HG03558 (cell line): ENCODE measurements around the gene SCGB3A2.

Experiments
- ATAC-seq: cut with Tn5 transposase; IDR thresholded peaks from one replicate; pipeline ENCODE4 v1.9.1; 2021; ENCODE audit warnings: moderate number of reproducible peaks; ENCODE audit not compliant: unreplicated experiment; ENCODE audit errors: extremely low read depth

SCGB3A2 gene, protein sequence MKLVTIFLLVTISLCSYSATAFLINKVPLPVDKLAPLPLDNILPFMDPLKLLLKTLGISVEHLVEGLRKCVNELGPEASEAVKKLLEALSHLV

DNA sequence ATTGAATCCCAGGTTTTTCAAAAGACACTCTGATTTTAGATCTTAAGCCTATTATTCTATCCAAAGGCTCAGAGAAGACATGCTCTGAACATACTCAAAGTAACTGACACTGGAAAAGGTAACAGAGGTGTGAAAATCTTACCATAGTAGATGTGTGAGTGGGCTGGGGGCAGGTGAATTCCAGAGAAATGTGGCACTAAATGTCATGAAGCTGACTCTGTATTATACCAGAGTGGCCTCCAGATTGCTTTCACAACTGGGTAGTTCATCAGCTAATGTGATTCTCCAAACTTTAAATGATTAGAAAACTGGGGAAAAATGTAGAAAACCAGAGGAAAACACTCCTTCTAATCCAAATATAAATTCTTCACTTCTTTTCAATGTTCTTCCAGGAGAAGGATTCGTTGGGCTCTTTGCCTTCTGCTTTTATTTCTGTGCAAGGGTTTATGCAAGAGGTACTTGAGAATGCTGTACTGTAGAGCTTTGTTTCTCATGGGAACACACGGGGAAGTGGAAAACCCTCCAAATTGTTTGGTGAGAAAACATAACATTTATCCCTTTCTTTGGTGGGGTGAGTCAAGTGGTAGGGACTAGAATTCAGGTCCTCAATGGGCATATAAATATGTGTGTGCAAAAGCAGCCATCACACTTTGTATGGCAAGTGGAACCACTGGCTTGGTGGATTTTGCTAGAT is at the start of gene SCGB3A2:
SCGB3A2 (plus strand) TSS at position 646 of the 694 bp plus-strand sequence. CDS start 93 bp downstream, outside the sequence.
- ATAC-seq, result no peak

DNA sequence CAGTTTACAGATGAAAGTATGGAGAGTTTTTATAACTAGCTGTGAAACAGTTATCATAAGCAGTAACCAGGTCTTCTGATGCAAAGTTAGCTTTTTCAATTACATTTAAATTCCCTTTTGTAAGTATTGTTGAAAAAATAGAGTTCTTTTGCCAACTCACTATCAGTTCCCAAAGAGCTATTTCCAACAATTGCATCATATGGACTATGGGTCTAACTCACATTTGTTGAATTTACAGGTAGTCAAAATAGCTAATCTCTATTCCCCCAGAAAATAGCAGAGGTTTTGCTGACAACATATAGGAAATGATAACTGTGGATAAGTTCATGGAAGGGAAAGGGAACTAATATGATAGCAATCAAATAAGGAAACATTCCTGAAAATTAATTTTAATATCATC is 48.5 kb upstream of the SCGB3A2 start:
- ATAC-seq, result no peak

DNA sequence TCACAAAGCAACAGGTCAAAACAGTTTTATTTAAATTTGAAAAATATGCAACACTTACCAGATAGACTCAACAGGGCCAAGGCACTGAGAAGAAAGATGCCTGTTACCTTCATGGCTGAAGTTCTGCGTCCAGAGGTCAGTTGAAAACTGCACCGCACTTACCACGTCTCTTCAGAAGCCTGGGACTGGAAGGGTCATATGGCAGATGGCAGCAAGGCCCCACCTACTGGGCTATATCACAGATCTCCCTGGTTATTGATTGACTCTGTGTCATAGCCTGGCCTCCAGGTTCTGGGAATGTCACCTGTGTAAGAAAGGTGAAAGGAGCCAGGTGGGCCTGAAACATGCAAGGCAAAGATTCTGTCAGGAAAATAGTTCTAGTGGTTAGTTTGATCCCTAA is 47.0 kb upstream of the SCGB3A2 start, which contains the start of gene SPINK1:
SPINK1 (minus strand) TSS at position 207 of the 400 bp plus-strand sequence; CDS start at position 113, 94 bp downstream.
- ATAC-seq, result no peak

DNA sequence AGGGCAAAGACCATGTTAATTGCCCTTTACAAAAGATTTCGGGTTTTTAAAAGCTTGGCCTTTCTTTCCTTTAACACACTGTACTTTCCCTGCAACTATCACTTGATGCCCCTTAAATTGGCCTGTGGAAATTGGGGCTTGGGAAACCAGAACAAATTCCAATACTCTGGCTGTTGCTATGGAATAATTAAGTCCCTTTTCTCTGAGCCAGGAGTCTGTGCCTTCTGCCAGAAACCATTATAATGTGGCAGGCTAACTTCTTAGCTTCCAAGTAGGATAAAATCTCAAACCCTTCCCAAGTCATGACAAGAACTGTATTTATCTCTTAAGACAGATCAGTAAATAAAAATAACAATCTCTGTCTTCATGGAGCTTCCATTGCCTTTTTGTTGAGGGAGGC is 46.0 kb upstream of the SCGB3A2 start:
- no peak for ATAC-seq

DNA sequence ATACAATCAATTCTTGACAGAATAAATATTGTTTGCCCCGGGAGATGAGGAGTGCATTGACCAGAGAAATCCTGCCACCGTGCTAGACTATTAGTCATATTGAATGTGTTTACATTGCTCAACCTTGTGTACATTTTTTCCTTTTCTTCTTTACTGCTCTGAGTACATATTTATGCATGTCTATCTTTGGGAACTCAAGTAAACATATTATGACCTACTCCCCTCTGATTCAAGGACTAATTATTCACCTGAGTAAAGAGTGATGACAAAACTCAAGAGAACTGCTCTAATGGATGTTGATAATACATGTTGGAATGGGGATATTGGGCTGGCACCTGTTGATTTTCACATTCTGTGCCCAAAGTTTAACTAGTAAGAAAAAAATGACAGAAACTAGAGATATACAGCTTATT is 43.1 kb upstream of the SCGB3A2 start:
- no peak for ATAC-seq

DNA sequence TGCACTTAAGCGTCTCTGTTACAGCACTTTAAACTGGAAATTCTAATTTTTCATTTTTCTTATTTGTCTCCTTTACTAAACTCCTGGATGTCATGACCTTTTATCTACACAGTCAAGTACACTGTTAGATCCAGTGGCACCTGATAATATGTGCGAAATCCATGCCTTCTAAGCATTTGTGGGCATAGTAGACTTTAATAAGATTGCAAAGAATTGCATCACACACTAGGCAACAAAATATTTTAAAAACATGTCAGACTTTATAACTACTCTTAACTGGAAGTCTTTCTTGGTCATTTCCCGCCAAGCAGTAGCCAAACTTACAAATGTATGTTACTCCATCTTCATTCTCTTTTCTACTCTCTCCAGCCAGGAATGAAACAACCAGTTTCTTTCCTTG is 42.1 kb upstream of the SCGB3A2 start:
- ATAC-seq, result no peak

DNA sequence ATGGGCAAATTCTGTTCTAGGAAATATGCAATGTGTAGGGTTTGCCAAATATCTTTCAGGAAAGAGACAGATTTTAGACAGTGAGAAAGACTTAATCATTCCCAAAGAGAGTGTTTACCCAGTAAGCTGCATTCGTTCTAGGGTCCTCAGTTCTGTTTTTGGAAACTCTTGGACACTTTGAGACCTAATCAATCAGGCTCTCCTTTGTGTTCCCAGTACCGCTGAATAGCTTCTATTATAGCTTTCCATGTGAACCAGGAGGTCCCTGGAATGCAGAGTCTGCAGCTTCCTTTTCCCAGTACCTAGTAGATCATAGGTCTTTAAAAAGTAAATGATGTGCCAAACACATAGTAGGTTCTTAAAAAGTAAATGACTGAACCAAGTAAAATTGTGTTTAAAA is 35.6 kb upstream of the SCGB3A2 start:
- ATAC-seq, result no peak

DNA sequence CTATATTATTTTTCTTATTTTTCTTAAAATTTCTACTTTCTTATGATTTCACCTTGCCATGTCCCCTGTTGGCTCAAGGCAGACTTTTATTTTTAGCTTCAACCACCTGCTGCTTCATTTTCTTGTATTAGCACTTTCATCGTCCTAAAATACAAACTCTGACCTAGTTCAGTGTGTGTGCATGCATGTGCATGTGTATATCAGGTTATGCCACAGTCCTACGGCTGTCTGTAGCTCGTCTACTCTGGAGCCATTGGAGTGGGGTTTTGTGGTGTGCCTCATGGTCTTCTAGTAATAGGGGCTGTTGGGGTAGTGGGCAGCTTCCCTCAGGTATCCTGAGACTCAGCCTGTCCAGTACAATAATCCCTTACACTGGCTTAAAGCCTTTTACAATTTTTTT is 33.7 kb upstream of the SCGB3A2 start:
- no peak for ATAC-seq

DNA sequence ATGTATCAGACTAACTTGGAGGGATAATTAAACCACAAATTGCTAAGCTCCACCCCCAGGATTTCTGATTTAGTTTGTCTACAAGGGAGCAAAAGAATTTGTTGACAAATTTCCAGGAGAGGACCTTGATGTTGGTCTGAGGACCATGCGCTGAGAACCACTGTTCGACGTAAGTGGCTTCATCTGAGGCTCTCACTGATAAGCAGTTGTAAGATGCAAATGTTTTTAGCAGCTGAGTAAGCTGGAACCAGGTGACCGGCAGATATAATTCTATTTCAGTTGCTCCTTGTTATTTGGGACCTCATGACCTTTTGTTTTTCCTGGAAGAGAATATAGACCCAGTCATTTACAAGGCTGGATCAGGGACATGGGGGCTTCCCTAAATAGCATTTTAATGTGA is 32.9 kb upstream of the SCGB3A2 start:
- no peak for ATAC-seq

DNA sequence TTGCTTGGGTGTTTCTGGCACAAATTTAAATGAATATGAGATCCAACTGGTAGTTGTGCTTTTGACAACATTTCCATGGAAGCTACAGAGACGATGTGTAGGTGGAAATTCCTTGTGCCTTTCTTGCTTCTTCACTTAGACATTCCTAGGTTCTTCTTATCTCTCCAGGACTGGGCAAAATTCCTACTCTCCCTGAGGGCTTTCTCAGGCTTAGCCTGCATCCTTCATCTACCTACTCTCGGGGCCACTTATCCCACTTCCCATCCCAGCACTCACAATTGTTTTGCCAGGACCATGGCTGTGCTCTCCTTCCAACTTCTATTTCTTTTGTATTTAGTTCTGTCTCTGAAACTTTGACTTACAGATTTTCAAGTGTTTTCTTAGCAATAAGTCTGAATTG is 29.3 kb upstream of the SCGB3A2 start:
- ATAC-seq, result no peak

DNA sequence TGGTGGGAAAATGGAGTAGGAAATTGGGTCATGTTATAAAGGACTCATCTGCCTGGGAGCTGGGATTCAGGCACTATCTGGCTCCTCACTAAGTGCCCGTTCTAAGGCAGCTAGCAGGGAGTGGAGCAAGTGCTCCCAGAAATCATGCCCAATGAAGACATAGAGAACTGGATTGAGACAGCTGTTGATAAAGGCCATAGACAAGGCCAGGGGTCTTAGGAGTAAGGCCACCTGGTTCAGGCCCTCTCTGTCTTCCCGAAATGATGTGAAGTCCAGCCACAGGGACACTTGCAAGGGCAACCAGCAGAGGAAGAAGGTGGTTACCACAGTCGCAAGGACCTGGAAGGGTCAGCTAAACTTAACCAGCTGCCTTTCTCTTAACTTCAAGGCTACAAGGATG is 26.9 kb upstream of the SCGB3A2 start:
- no peak for ATAC-seq

DNA sequence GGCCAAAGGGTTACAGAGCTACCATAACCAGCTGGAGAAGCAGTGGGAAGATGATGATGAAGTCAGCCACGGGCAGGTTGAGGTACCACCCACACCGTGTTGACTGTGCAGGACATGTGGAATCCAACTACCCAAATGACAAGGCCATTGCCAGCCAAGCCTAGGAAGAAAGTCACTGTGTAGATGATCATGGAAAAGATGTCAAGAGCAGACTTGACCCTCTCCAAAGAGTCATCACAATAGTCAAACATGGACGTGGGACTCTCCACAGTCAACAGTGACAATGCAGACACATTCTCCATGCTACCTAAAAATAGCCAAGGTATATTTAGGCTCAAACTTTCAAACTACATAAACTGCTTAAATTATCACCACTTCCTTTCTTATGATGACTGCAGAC is 26.1 kb upstream of the SCGB3A2 start:
- ATAC-seq, result no peak

DNA sequence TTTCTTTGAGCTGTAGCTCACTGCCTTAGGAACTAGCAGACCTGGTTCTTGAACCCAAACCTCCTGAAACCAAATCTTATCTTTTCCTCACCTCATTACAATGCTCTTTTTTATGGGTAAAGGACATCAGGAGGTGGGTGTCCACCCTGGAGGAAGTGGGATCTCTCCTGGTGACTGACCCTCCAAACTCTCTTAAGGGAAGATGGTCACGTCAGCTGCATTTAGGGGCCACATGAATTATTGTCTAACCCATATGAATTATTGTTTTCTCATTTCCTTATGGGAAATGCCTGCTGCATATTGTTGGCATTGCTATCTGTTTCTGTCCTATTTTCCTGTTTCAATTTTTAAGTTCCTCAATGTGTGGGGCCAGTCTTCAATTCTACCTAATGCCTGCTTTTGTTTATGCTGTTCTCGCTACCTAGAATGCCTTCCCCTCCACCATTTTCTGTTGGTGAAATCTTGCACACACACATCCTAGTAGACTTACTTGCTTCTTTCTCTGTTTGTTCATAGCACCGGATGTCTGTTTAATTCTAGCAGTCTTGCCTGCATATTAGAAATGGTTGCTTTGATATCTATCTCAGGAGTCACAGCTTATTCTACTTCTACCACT is 25.0 kb upstream of the SCGB3A2 start:
- no peak for ATAC-seq

DNA sequence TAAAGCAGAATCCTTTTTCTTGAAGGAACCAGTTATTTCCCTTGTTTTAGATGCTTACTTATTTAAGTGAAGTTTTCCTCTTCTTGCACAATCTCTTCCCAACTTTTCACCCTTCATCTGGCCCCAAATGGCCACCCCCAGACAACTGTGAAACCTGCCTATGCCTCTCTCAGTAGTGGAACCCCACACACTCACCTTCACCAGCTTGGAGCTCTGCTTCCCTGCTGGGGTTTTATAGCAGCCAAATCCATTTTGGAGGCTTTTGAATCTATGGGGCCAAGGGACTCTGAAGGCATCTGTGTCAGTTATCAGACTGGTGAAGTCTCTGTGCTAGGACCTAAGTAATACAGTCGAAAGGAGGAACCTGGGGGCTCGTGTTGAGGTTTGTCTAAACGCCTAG is 24.2 kb upstream of the SCGB3A2 start:
- no peak for ATAC-seq

DNA sequence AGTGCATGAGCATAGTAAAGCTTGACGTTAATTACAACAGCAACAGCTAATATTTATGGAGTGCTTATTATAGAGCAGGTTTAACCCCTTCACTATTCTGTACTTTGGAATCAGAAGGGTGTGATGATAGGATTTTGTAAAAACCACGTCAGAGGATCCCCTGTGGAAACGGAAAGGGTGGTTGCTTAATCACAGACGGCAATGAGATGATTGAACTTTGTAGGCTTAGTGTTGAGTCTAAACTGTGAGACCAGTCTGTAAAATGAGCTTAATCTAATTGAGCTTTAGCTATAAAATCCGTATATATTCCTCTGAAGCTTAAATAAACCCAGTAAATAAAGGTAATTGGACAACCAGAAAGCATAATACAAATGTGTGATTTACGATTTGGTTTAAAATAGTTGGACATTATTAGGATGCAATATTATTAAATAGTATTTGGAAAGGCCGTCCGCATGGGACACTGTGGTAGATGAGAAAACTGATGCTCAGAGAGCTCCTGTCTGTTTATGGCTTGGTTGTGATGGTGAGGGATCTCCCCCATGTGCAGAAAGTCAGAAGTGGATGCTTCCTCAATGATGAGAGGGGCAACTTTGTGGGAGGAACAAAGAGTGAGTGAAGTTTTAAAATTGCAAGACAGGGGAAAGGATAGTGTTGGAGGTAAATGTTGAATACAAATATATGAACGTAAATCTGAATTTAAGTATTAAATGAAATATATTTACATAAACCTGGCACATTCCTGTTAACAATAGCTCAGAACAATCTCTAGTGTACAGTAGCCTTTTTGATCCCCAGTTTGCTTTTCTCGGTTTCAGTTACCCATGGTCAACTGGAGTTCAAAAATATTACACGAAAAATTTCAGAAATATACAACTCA is 23.4 kb upstream of the SCGB3A2 start:
- ATAC-seq, result no peak

DNA sequence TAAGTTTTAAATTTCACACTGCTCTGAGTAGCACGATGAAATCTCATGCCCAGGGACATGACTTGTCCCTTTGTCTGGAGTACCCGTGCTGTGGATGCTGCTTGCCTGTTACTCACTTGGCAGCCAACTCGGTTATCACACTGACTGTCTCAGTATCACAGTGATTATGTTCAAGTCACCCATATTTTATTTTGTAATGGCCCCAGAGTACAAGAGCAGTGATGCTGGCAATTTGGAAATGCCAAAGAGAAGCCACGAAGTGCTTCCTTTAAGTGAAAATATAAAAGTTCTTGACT is 22.8 kb upstream of the SCGB3A2 start:
- ATAC-seq, result no peak

DNA sequence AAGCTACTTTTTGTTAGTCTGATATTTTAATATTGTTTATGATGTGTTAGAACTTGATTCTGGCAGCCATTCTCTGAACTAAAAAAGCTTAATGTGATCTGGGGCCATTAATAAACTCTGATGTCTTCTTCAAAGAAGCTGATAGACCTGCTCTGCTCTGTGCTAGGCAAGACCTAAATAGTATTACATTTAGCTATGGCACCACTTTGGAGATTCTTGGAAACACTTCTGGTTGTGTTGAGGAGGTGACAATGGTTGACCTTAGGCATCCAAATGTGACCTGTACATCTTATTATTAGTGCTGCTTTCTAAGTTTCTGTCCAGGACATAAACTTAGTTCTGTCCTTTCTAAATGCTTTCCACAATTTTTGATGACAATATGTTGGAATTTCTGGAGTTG is 21.7 kb upstream of the SCGB3A2 start:
- no peak for ATAC-seq

DNA sequence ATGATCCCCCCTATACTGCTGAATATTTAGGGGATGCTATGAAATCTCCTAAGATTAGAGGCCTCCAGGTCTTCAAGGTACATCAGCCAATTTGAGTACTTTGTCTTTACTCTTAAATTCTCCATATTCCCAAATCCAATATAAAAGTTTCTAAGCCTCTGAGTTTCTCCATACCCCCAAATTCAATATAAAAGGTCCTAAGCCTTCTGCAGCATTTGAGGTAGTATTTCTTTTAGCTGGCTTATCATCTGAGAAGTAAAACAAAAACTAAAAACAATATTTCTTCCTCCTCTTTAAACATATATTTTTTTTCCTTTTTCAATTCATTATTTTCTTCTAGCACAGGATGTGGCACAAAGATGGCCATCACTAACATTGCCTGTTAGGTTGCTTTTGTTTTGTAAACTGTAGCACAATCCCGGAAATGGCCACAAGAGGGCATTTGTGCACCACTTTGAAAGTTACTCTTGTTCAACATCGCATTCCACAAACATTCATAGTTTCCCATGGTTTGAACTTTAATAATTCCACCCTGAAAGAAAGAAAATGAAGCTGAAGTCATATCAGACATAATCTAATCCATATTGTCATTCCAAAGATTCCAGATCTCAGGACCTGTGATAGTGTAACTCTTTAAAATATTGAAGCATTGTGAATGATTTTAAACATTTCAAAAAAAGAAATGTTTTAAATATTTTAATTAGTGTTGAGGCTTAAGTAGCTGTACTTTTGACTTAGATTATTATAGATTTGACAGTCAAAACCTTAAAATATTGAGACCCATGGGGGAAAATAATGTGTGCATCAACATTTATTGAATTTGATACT is 21.0 kb upstream of the SCGB3A2 start:
- ATAC-seq, result peak; percentile 72

DNA sequence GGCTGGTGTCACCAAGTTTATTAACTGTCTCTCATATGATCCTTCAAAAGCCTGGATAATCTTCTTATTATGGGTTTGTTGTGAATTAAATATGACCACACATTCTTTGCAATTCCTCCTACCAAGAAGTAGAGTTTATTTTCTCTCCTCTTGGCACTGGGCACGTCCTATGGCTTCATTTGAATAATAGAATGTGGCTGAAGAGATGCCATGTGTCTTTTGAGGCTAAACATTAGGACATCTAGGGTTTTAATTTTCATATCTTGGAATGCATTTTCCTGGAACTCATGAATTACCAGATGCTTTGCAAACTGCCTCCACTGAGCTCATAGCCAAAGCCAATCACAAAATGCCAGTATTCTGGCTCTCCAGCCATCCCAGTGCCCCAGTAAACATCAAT is 19.9 kb upstream of the SCGB3A2 start:
- ATAC-seq, result no peak

DNA sequence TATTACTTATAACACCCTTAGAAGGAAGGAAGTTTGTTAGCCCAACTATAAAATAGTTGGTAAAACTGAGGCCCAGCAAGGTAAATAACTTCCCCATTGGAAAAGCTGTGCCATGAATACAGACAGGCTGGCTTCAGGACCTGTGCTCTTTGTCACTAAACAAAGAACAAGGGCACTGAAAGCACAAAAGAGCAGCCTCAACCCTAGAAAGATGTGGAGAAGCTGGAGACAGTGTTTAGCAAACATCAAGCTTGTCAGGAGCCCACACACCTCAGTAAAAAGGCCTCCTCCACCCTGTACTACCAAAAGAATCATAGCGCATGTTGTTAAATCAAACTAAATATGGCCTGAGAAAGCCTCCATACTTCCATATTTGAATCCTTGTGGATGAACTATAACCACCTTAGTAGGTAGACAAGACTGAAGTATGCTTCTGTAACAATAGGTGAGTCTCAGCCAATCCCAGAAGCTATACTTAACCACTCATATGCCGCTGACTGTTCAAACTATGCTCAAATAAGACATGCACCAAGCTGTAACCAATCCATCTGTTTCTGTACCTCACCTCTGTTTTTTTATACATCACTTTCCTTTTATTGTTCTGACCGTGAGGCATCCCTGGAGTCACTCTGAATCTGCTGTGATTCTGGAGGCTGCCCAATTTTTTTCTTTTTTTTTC is 18.4 kb upstream of the SCGB3A2 start:
- ATAC-seq, result no peak
